ENCODE data around the gene CUTA.

- TF ChIP-seq CTCF (tag by site-specific recombination; IDR thresholded peaks at IDR 0.05) (no peak), ZBTB10 (tag by site-specific recombination; IDR thresholded peaks at IDR 0.05) (no peak), ZNF324 (tag by site-specific recombination; IDR thresholded peaks at IDR 0.05) (peak; percentile 47; the same call in 1 of the 2 replicates), OSR2 (tag by site-specific recombination; IDR thresholded peaks at IDR 0.05) (no peak), ZEB2 (tag by site-specific recombination; IDR thresholded peaks at IDR 0.05) (no peak)
Measured at GRCh38 chr6:33390767-33391277, 27.1 kb downstream of the CUTA start.

Measured in HEK293 (cell line).